H9 (cell line): ENCODE measurements around the gene BCL6B. TPM values are rescaled to one million over a fixed set of nuclear protein-coding genes. Genes with fewer than 3 reads are reported as not detected.

Experiments used
- DNase-seq: peaks from one replicate; pipeline ENCODE4 v3.0.0-alpha.2; 2017
- H2AFZ ChIP-seq: one replicate; pipeline ENCODE4 v1.6.1; 2013; ENCODE audit warnings: mild to moderate bottlenecking, low read length, control low read depth, moderate library complexity
- H2AK5ac ChIP-seq: 2 replicates; pipeline ENCODE4 v1.6.1; 2013; ENCODE audit warnings: low read length, control low read depth, mixed read lengths; ENCODE audit not compliant: insufficient read length
- H2BK120ac ChIP-seq: one replicate; pipeline ENCODE4 v1.6.1; 2013; ENCODE audit warnings: low read depth, mild to moderate bottlenecking, low read length, control low read depth, inconsistent platforms; ENCODE audit not compliant: poor library complexity, severe bottlenecking
- H2BK12ac ChIP-seq: 2 replicates; pipeline ENCODE4 v1.6.1; 2013; ENCODE audit warnings: low read length, control low read depth, mixed read lengths, low read depth; ENCODE audit not compliant: insufficient read length
- H2BK15ac ChIP-seq: 2 replicates; pipeline ENCODE4 v1.6.1; 2013; ENCODE audit warnings: low read depth, low read length, control low read depth
- H2BK20ac ChIP-seq: one replicate; pipeline ENCODE4 v1.6.1; 2013; ENCODE audit warnings: low read depth, mild to moderate bottlenecking, low read length, control low read depth, inconsistent platforms; ENCODE audit not compliant: poor library complexity, severe bottlenecking
- H2BK5ac ChIP-seq: 2 replicates; pipeline ENCODE4 v1.6.1; 2013; ENCODE audit warnings: low read length, control low read depth, mixed read lengths; ENCODE audit not compliant: insufficient read length
- H3K14ac ChIP-seq: 2 replicates; pipeline ENCODE4 v1.6.1; 2013; ENCODE audit warnings: low read length, control low read depth; ENCODE audit not compliant: insufficient read depth
- H3K18ac ChIP-seq: 2 replicates; pipeline ENCODE4 v1.6.1; 2013; ENCODE audit warnings: low read depth, mild to moderate bottlenecking, mixed read lengths, low read length, control low read depth; ENCODE audit not compliant: insufficient read length
- H3K23ac ChIP-seq: 2 replicates; pipeline ENCODE4 v1.6.1; 2013; ENCODE audit warnings: low read length, control low read depth, mixed read lengths, low read depth; ENCODE audit not compliant: insufficient read length
- H3K23me2 ChIP-seq: 2 replicates; pipeline ENCODE4 v1.6.1; 2013; ENCODE audit warnings: low read depth, mild to moderate bottlenecking, mixed read lengths, low read length, control low read depth; ENCODE audit not compliant: insufficient read length, poor library complexity, severe bottlenecking
- H3K27ac ChIP-seq: 2 replicates; pipeline ENCODE4 v1.5.1; 2013; ENCODE audit warnings: low read length, control low read depth, mixed read lengths, low read depth; ENCODE audit not compliant: insufficient read length
- H3K27me3 ChIP-seq: 2 replicates; pipeline ENCODE4 v1.6.1; 2013; ENCODE audit warnings: low read length, control low read depth, inconsistent platforms; ENCODE audit not compliant: insufficient read depth
- H3K4ac ChIP-seq: 2 replicates; pipeline ENCODE4 v1.6.1; 2013; ENCODE audit warnings: low read depth, mild to moderate bottlenecking, control low read depth, inconsistent platforms, low read length, moderate library complexity
- H3K4me1 ChIP-seq: 2 replicates; pipeline ENCODE4 v1.6.1; 2013; ENCODE audit warnings: low read length, control low read depth, inconsistent platforms; ENCODE audit not compliant: insufficient read depth
- H3K4me2 ChIP-seq: 2 replicates; pipeline ENCODE4 v1.6.1; 2013; ENCODE audit warnings: low read length, control low read depth, mixed read lengths; ENCODE audit not compliant: insufficient read length, insufficient read depth
- H3K56ac ChIP-seq: 2 replicates; pipeline ENCODE4 v1.6.1; 2013; ENCODE audit warnings: low read depth, mild to moderate bottlenecking, mixed read lengths, low read length, control low read depth; ENCODE audit not compliant: insufficient read length
- H3K79me1 ChIP-seq: 2 replicates; pipeline ENCODE4 v1.6.1; 2013; ENCODE audit warnings: low read depth, mild to moderate bottlenecking, moderate library complexity, low read length, control low read depth, inconsistent platforms; ENCODE audit not compliant: insufficient read depth, poor library complexity, severe bottlenecking
- H3K79me2 ChIP-seq: 2 replicates; pipeline ENCODE4 v1.6.1; 2013; ENCODE audit warnings: low read length, control low read depth, inconsistent platforms; ENCODE audit not compliant: insufficient read depth
- H3K9ac ChIP-seq: 2 replicates; pipeline ENCODE4 v1.6.1; 2013; ENCODE audit warnings: low read length, control low read depth, mixed read lengths; ENCODE audit not compliant: insufficient read length; ENCODE audit errors: extremely low read depth
- H3K9me3 ChIP-seq: one replicate; pipeline ENCODE4 v1.6.1; 2013; ENCODE audit warnings: low read depth, low read length, inconsistent platforms; ENCODE audit not compliant: control insufficient read depth
- H3T11ph ChIP-seq: one replicate; pipeline ENCODE4 v1.6.1; 2013; ENCODE audit warnings: mild to moderate bottlenecking, low read length, control low read depth, inconsistent platforms
- H4K20me1 ChIP-seq: one replicate; pipeline ENCODE4 v1.6.1; 2013; ENCODE audit not compliant: control insufficient read depth, insufficient read length, insufficient read depth
- H4K5ac ChIP-seq: 2 replicates; pipeline ENCODE4 v1.6.1; 2013; ENCODE audit warnings: low read depth, mild to moderate bottlenecking, mixed read lengths, low read length, control low read depth; ENCODE audit not compliant: insufficient read length
- H4K8ac ChIP-seq: replicated peaks from 2 replicates; pipeline ENCODE4 v1.6.1; 2013; ENCODE audit warnings: low read length, control low read depth, mixed read lengths, low read depth; ENCODE audit not compliant: insufficient read length
- H4K91ac ChIP-seq: 2 replicates; pipeline ENCODE4 v1.6.1; 2013; ENCODE audit warnings: low read depth, mild to moderate bottlenecking, moderate library complexity, mixed read lengths, low read length, control low read depth; ENCODE audit not compliant: insufficient read length
- H3K27ac Mint-ChIP-seq, 3 experiments: 2 replicates in 2 of 3; 3 replicates in 1 of 3; pipeline ENCODE4 v1.8.0; 2020 to 2021; ENCODE audit warnings: mixed read lengths in 3 of 3, mild to moderate bottlenecking in 1 of 3, moderate library complexity in 1 of 3
- H3K27me3 Mint-ChIP-seq: 2 replicates; pipeline ENCODE4 v1.8.0; 2021; ENCODE audit warnings: low read depth, mild to moderate bottlenecking, moderate library complexity, mixed read lengths
- H3K36me3 Mint-ChIP-seq, 3 experiments: 2 replicates in 2 of 3; 3 replicates in 1 of 3; pipeline ENCODE4 v1.8.0; 2020 to 2021; ENCODE audit warnings: low read depth in 3 of 3, mixed read lengths in 3 of 3; ENCODE audit not compliant: insufficient read depth in 1 of 3
- H3K4me1 Mint-ChIP-seq, 2 experiments: 2 replicates each; pipeline ENCODE4 v1.8.0; 2020; ENCODE audit warnings: mixed read lengths in 2 of 2
- H3K4me3 Mint-ChIP-seq, 2 experiments: 2 replicates in 1 of 2; 3 replicates in 1 of 2; pipeline ENCODE4 v1.8.0; 2020 to 2021; ENCODE audit warnings: mild to moderate bottlenecking in 2 of 2, mixed read lengths in 2 of 2, moderate library complexity in 1 of 2
- H3K9me3 Mint-ChIP-seq, 2 experiments: 2 replicates in 1 of 2; 3 replicates in 1 of 2; pipeline ENCODE4 v1.8.0; 2020; ENCODE audit warnings: mild to moderate bottlenecking in 2 of 2, mixed read lengths in 2 of 2, moderate library complexity in 1 of 2
- WGBS: extraction: QIAGEN DNeasy Blood & Tissue Kit; methylation state at CpG from one replicate; pipeline ENCODE4 v1.1.7; 2013; ENCODE audit warnings: missing lambda C conversion rate, low lambda C conversion rate, mixed read lengths; ENCODE audit not compliant: insufficient read length; ENCODE audit errors: extremely low coverage; 5-methylcytosine and 5-hydroxymethylcytosine counted together
- total RNA-seq: library from RNA; stranded (reverse); gene quantifications from 2 replicates; pipeline ENCODE4 v1.2.1, GENCODE V29; 2021
- TF ChIP-seq, protein P1 (sequence below): fragments of 200-600 bp; sonication (generic); conservative IDR thresholded peaks from 3 replicates; pipeline ENCODE4 v1.8.0; 2021; ENCODE audit warnings: antibody characterized with exemption, mild to moderate bottlenecking

BCL6B gene
- total RNA-seq, 1 experiment from 2014 or later = 3.3 TPM

- peaks cover 14% of the 10 kb centered on the region for H3K23me2 ChIP-seq
- peaks cover 6% of the 10 kb centered on the region; the same call in 1 of the 2 replicates for H3K27me3 ChIP-seq
- H2AK5ac ChIP-seq = no peak overlapping the region
- no peak overlapping the region for H2BK120ac ChIP-seq
- Mint-ChIP-seq H3K27me3 (peaks cover 39% of the 10 kb centered on the region), H3K4me1 (peaks cover 23 to 46% of the 10 kb centered on the region in 2 experiments), H3K4me3 (peak overlapping the region in 1 of 2 experiments; percentile 89; a peak in 3 of 5 replicates), H3K36me3 (peaks cover 0 to 36% (median 16%) of the 10 kb centered on the region in 3 experiments; a peak in 6 of 7 replicates), H3K27ac (no peak overlapping the region; a peak in 1 of 7 replicates), H3K9me3 (peaks cover 0 to 2% of the 10 kb centered on the region in 2 experiments; a peak in 1 of 5 replicates)
- no peaks in the 10 kb centered on the region for H3K9me3 ChIP-seq
- H3K79me2 ChIP-seq = no peaks in the 10 kb centered on the region
- no peak overlapping the region for H3K56ac ChIP-seq
- no peak overlapping the region for H2BK12ac ChIP-seq
- no peaks in the 10 kb centered on the region for H4K20me1 ChIP-seq
- H3K18ac ChIP-seq = no peak overlapping the region
- H3K9ac ChIP-seq = no peak overlapping the region
- no peak overlapping the region for H3K27ac ChIP-seq
- WGBS = no CpG with 5 or more reads among the region's 11 CpGs
- H3K4me2 ChIP-seq = peak overlapping the region; percentile 86
- no peak overlapping the region for H3K23ac ChIP-seq
- TF ChIP-seq, protein P1, sequence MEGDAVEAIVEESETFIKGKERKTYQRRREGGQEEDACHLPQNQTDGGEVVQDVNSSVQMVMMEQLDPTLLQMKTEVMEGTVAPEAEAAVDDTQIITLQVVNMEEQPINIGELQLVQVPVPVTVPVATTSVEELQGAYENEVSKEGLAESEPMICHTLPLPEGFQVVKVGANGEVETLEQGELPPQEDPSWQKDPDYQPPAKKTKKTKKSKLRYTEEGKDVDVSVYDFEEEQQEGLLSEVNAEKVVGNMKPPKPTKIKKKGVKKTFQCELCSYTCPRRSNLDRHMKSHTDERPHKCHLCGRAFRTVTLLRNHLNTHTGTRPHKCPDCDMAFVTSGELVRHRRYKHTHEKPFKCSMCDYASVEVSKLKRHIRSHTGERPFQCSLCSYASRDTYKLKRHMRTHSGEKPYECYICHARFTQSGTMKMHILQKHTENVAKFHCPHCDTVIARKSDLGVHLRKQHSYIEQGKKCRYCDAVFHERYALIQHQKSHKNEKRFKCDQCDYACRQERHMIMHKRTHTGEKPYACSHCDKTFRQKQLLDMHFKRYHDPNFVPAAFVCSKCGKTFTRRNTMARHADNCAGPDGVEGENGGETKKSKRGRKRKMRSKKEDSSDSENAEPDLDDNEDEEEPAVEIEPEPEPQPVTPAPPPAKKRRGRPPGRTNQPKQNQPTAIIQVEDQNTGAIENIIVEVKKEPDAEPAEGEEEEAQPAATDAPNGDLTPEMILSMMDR = no peak
- no peak for DNase-seq
- H3K14ac ChIP-seq = no peak overlapping the region; the same call in 1 of the 2 replicates
- H4K91ac ChIP-seq = no peak overlapping the region
- no peak overlapping the region for H3K4ac ChIP-seq
- H2BK15ac ChIP-seq = no peak overlapping the region
- no peak overlapping the region for H2AFZ ChIP-seq
- 0 out of 2 replicates have a peak, but pooled peaks cover 3% of the 10 kb centered on the region for H3K4me1 ChIP-seq
- no peak overlapping the region for H3T11ph ChIP-seq
- H4K8ac ChIP-seq = no peak overlapping the region
- H4K5ac ChIP-seq = no peak overlapping the region
- no peak overlapping the region for H2BK20ac ChIP-seq
- H2BK5ac ChIP-seq = no peak overlapping the region
- no peaks in the 10 kb centered on the region for H3K79me1 ChIP-seq
Observed at GRCh38 chr17:7020894-7021664, 1.8 kb upstream of the BCL6B start.
